K562 (cell line): Measurements from ENCODE around the gene ZNF35. TPM values are rescaled to one million over a fixed set of nuclear protein-coding genes. Genes with fewer than 3 reads are reported as not detected.

ENCODE experiments used
- ATAC-seq: fragments of 200-7000 bp; cut with Tn5 transposase; 3 replicates; pipeline ENCODE4 v1.9.1; 2020; ENCODE audit warnings: moderate library complexity
- BruUV-seq: library from RNA; stranded (reverse); fragments of 400-500 nt; replicated peaks from 2 replicates; lab custom pipeline; 2021; lab: Mats Ljungman, UMichigan
- CTCF ChIA-PET: fragments of 300-600 bp; formaldehyde crosslinking; extraction: SDS; loops from one replicate; lab custom pipeline; 2021; ENCODE audit warnings: low intra/inter-chr PET ratio; lab: Yijun Ruan, JAX
- POLR2A ChIA-PET: fragments of 300-600, 350-650 bp; sonication (Branson Sonifier 250); formaldehyde crosslinking; extraction: SDS; loops from one replicate; lab custom pipeline; 2021; ENCODE audit warnings: antibody characterized with exemption, inconsistent platforms; lab: Yijun Ruan, JAX
- DNase-seq, 4 experiments: peaks; one replicate each; pipeline versions ENCODE4 v3.0.0 to v3.0.0-alpha.2; 2011 to 2018; ENCODE audit warnings: low spot score in 3 of 4, mixed read lengths in 3 of 4; ENCODE audit errors: extremely low read depth in 1 of 4
- FAIRE-seq: peaks from 2 replicates; lab custom pipeline; 2011; peaks lifted over from hg19 to GRCh38; lab: Jason Lieb, UNC
- H2AFZ ChIP-seq: 2 replicates; pipeline ENCODE4 v1.6.0; 2011; ENCODE audit warnings: low read depth, low read length, control low read depth, inconsistent platforms
- H3K27ac ChIP-seq: fragments of 200-600 bp; 3 replicates; pipeline ENCODE4 v1.8.0; 2011; ENCODE audit warnings: low read depth, mild to moderate bottlenecking, control low read depth, inconsistent platforms, low read length, moderate library complexity, mixed read lengths; ENCODE audit errors: extremely low read depth
- H3K27me3 ChIP-seq, 2 experiments: fragments of 300-600 bp in 1 of 2; 2 replicates in 1 of 2; 3 replicates in 1 of 2; pipeline versions ENCODE4 v1.6.0 to v1.8.0; 2011; ENCODE audit warnings: inconsistent platforms in 2 of 2, low read length in 2 of 2, mild to moderate bottlenecking in 1 of 2, mixed read lengths in 1 of 2, moderate library complexity in 1 of 2; ENCODE audit not compliant: control insufficient read depth in 2 of 2, insufficient read depth in 2 of 2
- H3K36me3 ChIP-seq: fragments of 300-600 bp; 3 replicates; pipeline ENCODE4 v1.8.0; 2011; ENCODE audit warnings: mild to moderate bottlenecking, low read length, inconsistent platforms; ENCODE audit not compliant: control insufficient read depth, insufficient read depth
- H3K4me1 ChIP-seq, 2 experiments: fragments of 200-600 bp in 1 of 2; replicated peaks in 1 of 2; 2 replicates in 1 of 2; 3 replicates in 1 of 2; pipeline versions ENCODE4 v1.5.1 to v1.8.0; 2011; ENCODE audit warnings: inconsistent platforms in 2 of 2, low read length in 2 of 2, mild to moderate bottlenecking in 1 of 2, mixed read lengths in 1 of 2, moderate library complexity in 1 of 2; ENCODE audit not compliant: control insufficient read depth in 2 of 2, insufficient read depth in 2 of 2
- H3K4me2 ChIP-seq: 2 replicates; pipeline ENCODE4 v1.6.1; 2011; ENCODE audit warnings: low read length, control low read depth, inconsistent platforms, mixed read lengths; ENCODE audit not compliant: insufficient read depth
- H3K4me3 ChIP-seq: fragments of 200-600 bp; sonication (generic), shearing (Covaris generic); 2 replicates; pipeline ENCODE4 v1.5.1; 2016; ENCODE audit warnings: control low read depth, inconsistent platforms
- H3K79me2 ChIP-seq: fragments of 200-600 bp; 3 replicates; pipeline ENCODE4 v1.8.0; 2011; ENCODE audit warnings: low read length, inconsistent platforms; ENCODE audit not compliant: control insufficient read depth, insufficient read depth
- H3K9ac ChIP-seq, 2 experiments: 2 replicates each; pipeline versions ENCODE4 v1.6.0 to v1.6.1; 2011; ENCODE audit warnings: low read depth in 2 of 2, low read length in 2 of 2, control low read depth in 1 of 2, inconsistent platforms in 1 of 2, mild to moderate bottlenecking in 1 of 2, mixed read lengths in 1 of 2; ENCODE audit not compliant: insufficient read depth in 1 of 2
- H3K9me1 ChIP-seq: one replicate; pipeline ENCODE4 v1.6.0; 2011; ENCODE audit warnings: inconsistent platforms, mild to moderate bottlenecking, low read length, moderate library complexity; ENCODE audit not compliant: control insufficient read depth, insufficient read depth
- H3K9me3 ChIP-seq: replicated peaks from 2 replicates; pipeline ENCODE4 v1.5.1; 2011; ENCODE audit warnings: low read depth, low read length, inconsistent platforms; ENCODE audit not compliant: control insufficient read depth, insufficient read depth
- H4K20me1 ChIP-seq: replicated peaks from 2 replicates; pipeline ENCODE4 v1.6.1; 2011; ENCODE audit warnings: low read length, inconsistent platforms, mixed read lengths; ENCODE audit not compliant: control insufficient read depth, insufficient read depth
- ADNP ChIP-seq: fragments of 200-800 bp; sonication (Bioruptor generic); IDR thresholded peaks from 2 replicates; pipeline ENCODE4 v1.6.1; 2016; ENCODE audit warnings: missing genetic modification characterization, missing compliant biosample characterization
- DEAF1 ChIP-seq: fragments of 450-650 bp; formaldehyde crosslinking; IDR thresholded peaks from 2 replicates; pipeline ENCODE4 v1.4.0; 2020; ENCODE audit warnings: mild to moderate bottlenecking, moderate library complexity
- DIDO1 ChIP-seq: fragments of 450-650 bp; IDR thresholded peaks from 2 replicates; pipeline ENCODE4 v1.6.1; 2016; ENCODE audit warnings: low read depth, missing biosample characterization, missing genetic modification characterization
- ERF ChIP-seq: fragments of 450-650 bp; formaldehyde crosslinking; IDR thresholded peaks from 2 replicates; pipeline ENCODE4 v1.4.0; 2020; ENCODE audit warnings: mild to moderate bottlenecking, mixed read lengths
- HDAC3 ChIP-seq: fragments of 450-650 bp; IDR thresholded peaks from 2 replicates; pipeline ENCODE4 v1.6.1; 2018; ENCODE audit warnings: borderline replicate concordance, mild to moderate bottlenecking, moderate library complexity; ENCODE audit not compliant: partially characterized antibody
- KDM4B ChIP-seq, 2 experiments: fragments of 450-650 bp in 1 of 2; sonication (generic) in 1 of 2; IDR thresholded peaks; 2 replicates each; pipeline ENCODE4 v1.6.1; 2016 to 2017; ENCODE audit warnings: borderline replicate concordance in 2 of 2, antibody characterized with exemption in 1 of 2, low read depth in 1 of 2, mild to moderate bottlenecking in 1 of 2
- NFIC ChIP-seq: fragments of 450-650 bp; IDR thresholded peaks from 2 replicates; pipeline ENCODE4 v1.6.1; 2017; ENCODE audit warnings: mild to moderate bottlenecking, inconsistent platforms
- PREB ChIP-seq: sonication (generic); formaldehyde crosslinking; IDR thresholded peaks from 2 replicates; pipeline ENCODE4 v1.8.1; 2023; ENCODE audit warnings: mild to moderate bottlenecking, missing genetic modification reagents
- SRSF9 ChIP-seq: fragments of 200-400 bp; formaldehyde crosslinking; IDR thresholded peaks from 2 replicates; pipeline ENCODE4 v1.6.1; 2017; ENCODE audit warnings: low read depth, low read length, borderline replicate concordance
- ZNF444 ChIP-seq: fragments of 250-450 bp; sonication (Bioruptor Pico); IDR thresholded peaks from 2 replicates; pipeline ENCODE4 v1.4.0; 2020; ENCODE audit warnings: mild to moderate bottlenecking, moderate library complexity
- ZNF75A ChIP-seq: fragments of 450-650 bp; formaldehyde crosslinking; IDR thresholded peaks from 2 replicates; pipeline ENCODE4 v1.4.0; 2020; ENCODE audit warnings: mild to moderate bottlenecking
- WGBS: fragments of 100-300 bp; shearing (Covaris generic); methylation state at CpG from one replicate; pipeline ENCODE4 v1.1.6; 2016; ENCODE audit warnings: low coverage, mixed read lengths; ENCODE audit not compliant: insufficient coverage; ENCODE audit errors: missing lambda C conversion rate; 5-methylcytosine and 5-hydroxymethylcytosine counted together
- in situ Hi-C: fragments of 300-500 bp; cut with MboI; formaldehyde crosslinking; loops from 4 replicates; pipeline ENCODE4 v1.15.0; 2018; ENCODE audit warnings: inconsistent platforms, mixed read lengths
- intact Hi-C: fragments of 100-400 bp; cut with micrococcal nuclease; formaldehyde crosslinking; loops from 2 replicates; pipeline ENCODE4 v1.14.2; 2022
- polyA plus RNA-seq, 8 experiments: library from polyadenylated mRNA; depleted of rRNA in 4 of 8; stranded (reverse) in 5 of 8; unstranded in 3 of 8; fragments of >200 nt; fragmentation: Nextera tagmentation in 2 of 8; fragmentation: Illumina TruSeq in 1 of 8; extraction: Ambion mirVana in 2 of 8; extraction: Trizol in 1 of 8; gene quantifications; 2 replicates each; pipeline versions ENCODE4 v1.2.1 to v1.2.3, GENCODE V29; 2011 to 2014; ENCODE audit warnings: inconsistent platforms in 1 of 8, missing spikeins in 1 of 8
- total RNA-seq, 7 experiments: library from RNA; depleted of rRNA in 6 of 7; stranded (reverse); fragments of >200 nt in 6 of 7; fragmentation: Illumina TruSeq in 2 of 7; extraction: Trizol in 2 of 7; gene quantifications; 2 replicates each; pipeline versions ENCODE4 v1.2.1 to v1.2.3, GENCODE V29; 2011 to 2021; ENCODE audit warnings: low replicate concordance in 1 of 7
- TF ChIP-seq, protein P1 (sequence below): fragments of 450-650 bp; formaldehyde crosslinking; IDR thresholded peaks from 2 replicates; pipeline ENCODE4 v1.4.0; 2022; ENCODE audit warnings: mild to moderate bottlenecking, moderate library complexity
- TF ChIP-seq, protein P2 (sequence below): sonication (generic); formaldehyde crosslinking; IDR thresholded peaks from 2 replicates; pipeline ENCODE4 v1.8.1; 2023; ENCODE audit warnings: missing genetic modification reagents, mild to moderate bottlenecking, borderline replicate concordance

The ZNF35 gene
- total and polyA plus RNA-seq, 9 of the 15 experiments (the other 6 are each of a cell fraction or from before 2014, with no cell fraction given): 8.0 to 18.2 (median 14.8) TPM

GRCh38 chr3:44666346-44666745, 17.8 kb downstream of the ZNF35 start:
- no peak overlapping the region for H3K27ac ChIP-seq
- ChIA-PET POLR2A (interaction anchor here (1.1 to 1.2 kb wide), 2 partner anchors 15 to 42 kb away, joined by 3 read pairs; no protein-coding TSS in a partner anchor), CTCF (no interaction called here)
- intact Hi-C loops (no loop called here), in situ Hi-C loops (no loop called here)
- H3K9ac ChIP-seq: no peak overlapping the region
- H3K4me1 ChIP-seq: no peaks in the 10 kb centered on the region
- no peaks in the 10 kb centered on the region for H4K20me1 ChIP-seq
- peaks cover 1% of the 10 kb centered on the region; the same call in 2 of the 3 replicates for H3K36me3 ChIP-seq
- H3K27me3 ChIP-seq: no peaks in the 10 kb centered on the region
- H3K9me3 ChIP-seq: 0 out of 2 replicates have a peak, but pooled peaks cover 2% of the 10 kb centered on the region
- H2AFZ ChIP-seq: no peak overlapping the region
- 35% methylated on average over 4 of the region's 4 CpGs for WGBS
- no TSS peak for BruUV-seq
- ATAC-seq (no peak), FAIRE-seq (no peak)
- no peaks in the 10 kb centered on the region for H3K9me1 ChIP-seq
- H3K79me2 ChIP-seq: no peaks in the 10 kb centered on the region
- no peak overlapping the region for H3K4me3 ChIP-seq
- H3K4me2 ChIP-seq: no peak overlapping the region
- TF ChIP-seq PREB (CRISPR knock-in tag) (no peak), NFIC (no peak), ZNF444 (CRISPR knock-in tag) (no peak), ZNF75A (CRISPR knock-in tag) (no peak), KDM4B (IDR thresholded peaks at IDR 0.05; ENCODE audit: borderline replicate concordance in 2 of 2, low read depth in 1 of 2) (no peak), HDAC3 (no peak), ADNP (tag) (no peak), ERF (CRISPR knock-in tag) (no peak), SRSF9 (no peak), DEAF1 (CRISPR knock-in tag) (no peak), DIDO1 (tag) (no peak)
- TF ChIP-seq, protein P1, sequence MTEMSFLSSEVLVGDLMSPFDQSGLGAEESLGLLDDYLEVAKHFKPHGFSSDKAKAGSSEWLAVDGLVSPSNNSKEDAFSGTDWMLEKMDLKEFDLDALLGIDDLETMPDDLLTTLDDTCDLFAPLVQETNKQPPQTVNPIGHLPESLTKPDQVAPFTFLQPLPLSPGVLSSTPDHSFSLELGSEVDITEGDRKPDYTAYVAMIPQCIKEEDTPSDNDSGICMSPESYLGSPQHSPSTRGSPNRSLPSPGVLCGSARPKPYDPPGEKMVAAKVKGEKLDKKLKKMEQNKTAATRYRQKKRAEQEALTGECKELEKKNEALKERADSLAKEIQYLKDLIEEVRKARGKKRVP (CRISPR knock-in tag): no peak
- TF ChIP-seq, protein P2, sequence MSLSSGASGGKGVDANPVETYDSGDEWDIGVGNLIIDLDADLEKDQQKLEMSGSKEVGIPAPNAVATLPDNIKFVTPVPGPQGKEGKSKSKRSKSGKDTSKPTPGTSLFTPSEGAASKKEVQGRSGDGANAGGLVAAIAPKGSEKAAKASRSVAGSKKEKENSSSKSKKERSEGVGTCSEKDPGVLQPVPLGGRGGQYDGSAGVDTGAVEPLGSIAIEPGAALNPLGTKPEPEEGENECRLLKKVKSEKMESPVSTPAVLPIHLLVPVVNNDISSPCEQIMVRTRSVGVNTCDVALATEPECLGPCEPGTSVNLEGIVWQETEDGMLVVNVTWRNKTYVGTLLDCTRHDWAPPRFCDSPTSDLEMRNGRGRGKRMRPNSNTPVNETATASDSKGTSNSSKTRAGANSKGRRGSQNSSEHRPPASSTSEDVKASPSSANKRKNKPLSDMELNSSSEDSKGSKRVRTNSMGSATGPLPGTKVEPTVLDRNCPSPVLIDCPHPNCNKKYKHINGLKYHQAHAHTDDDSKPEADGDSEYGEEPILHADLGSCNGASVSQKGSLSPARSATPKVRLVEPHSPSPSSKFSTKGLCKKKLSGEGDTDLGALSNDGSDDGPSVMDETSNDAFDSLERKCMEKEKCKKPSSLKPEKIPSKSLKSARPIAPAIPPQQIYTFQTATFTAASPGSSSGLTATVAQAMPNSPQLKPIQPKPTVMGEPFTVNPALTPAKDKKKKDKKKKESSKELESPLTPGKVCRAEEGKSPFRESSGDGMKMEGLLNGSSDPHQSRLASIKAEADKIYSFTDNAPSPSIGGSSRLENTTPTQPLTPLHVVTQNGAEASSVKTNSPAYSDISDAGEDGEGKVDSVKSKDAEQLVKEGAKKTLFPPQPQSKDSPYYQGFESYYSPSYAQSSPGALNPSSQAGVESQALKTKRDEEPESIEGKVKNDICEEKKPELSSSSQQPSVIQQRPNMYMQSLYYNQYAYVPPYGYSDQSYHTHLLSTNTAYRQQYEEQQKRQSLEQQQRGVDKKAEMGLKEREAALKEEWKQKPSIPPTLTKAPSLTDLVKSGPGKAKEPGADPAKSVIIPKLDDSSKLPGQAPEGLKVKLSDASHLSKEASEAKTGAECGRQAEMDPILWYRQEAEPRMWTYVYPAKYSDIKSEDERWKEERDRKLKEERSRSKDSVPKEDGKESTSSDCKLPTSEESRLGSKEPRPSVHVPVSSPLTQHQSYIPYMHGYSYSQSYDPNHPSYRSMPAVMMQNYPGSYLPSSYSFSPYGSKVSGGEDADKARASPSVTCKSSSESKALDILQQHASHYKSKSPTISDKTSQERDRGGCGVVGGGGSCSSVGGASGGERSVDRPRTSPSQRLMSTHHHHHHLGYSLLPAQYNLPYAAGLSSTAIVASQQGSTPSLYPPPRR (CRISPR knock-in tag): no peak
- TF ChIP-seq, all 486 proteins: peak for 0
- DNase-seq: no peak
